GM23248 (cell line): ENCODE measurements around the gene TMIGD3.

ENCODE experiments used
- EZH2 ChIP-seq: fragments of 200-600 bp; sonication (generic); IDR thresholded peaks from 2 replicates; pipeline ENCODE4 v1.6.1; 2018; ENCODE audit warnings: antibody characterized with exemption, mild to moderate bottlenecking; ENCODE audit not compliant: insufficient read depth, poor library complexity, severe bottlenecking
- EZH2phosphoT487 ChIP-seq: fragments of 200-600 bp; sonication (generic); IDR thresholded peaks from 2 replicates; pipeline ENCODE4 v1.6.1; 2018; ENCODE audit warnings: antibody characterized with exemption, moderate library complexity, mild to moderate bottlenecking, low read depth; ENCODE audit not compliant: insufficient read depth

DNA sequence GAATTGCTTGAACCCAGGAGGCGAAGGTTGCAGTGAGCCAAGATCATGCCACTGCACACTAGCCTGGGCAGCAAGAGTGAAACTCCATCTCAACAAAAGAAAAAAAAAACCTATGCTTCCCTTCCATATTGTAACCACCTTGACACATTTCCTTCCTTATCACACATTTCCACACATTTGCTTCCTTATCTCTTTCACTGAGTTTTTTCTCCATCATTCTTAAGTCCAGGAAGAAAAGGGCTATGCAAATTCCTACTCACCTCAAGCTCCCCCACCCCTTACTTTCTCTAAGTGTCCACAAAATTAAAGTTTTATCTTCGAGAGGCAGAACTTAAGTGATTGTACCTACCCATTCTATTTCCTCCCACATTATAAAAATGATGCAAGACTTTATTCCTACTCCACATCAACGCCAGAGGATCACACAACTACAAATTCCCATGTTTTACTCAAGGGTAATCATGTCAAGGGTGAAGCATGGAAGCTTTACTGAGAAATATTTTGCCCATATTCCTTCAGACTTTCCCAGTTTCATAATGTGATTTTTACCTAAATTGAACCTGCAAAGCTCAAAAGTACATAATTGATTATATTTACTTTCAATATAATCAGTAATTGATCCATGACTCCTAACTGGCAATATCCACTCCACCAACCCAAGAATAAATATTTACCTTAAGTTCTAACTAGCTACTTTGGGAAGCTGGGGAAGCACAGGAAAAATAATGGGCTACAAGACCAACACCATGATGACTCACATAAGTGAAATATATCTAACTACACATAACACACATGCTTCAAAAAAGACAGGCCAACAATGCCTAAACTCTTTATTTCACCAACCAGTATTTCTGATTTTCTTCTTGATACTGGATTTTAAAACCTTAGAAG, 63.7 kb downstream of the TMIGD3 start:
- TF ChIP-seq EZH2 (no peak), EZH2phosphoT487 (no peak)
